ENCODE measurements around the gene CRTC1. TPM values are rescaled to one million over a fixed set of nuclear protein-coding genes. Genes with fewer than 3 reads are reported as not detected.

The CRTC1 gene
- total RNA-seq, 4 donors from 2014 or later, result 2.4 to 17.5 (median 6.7) TPM

DNA sequence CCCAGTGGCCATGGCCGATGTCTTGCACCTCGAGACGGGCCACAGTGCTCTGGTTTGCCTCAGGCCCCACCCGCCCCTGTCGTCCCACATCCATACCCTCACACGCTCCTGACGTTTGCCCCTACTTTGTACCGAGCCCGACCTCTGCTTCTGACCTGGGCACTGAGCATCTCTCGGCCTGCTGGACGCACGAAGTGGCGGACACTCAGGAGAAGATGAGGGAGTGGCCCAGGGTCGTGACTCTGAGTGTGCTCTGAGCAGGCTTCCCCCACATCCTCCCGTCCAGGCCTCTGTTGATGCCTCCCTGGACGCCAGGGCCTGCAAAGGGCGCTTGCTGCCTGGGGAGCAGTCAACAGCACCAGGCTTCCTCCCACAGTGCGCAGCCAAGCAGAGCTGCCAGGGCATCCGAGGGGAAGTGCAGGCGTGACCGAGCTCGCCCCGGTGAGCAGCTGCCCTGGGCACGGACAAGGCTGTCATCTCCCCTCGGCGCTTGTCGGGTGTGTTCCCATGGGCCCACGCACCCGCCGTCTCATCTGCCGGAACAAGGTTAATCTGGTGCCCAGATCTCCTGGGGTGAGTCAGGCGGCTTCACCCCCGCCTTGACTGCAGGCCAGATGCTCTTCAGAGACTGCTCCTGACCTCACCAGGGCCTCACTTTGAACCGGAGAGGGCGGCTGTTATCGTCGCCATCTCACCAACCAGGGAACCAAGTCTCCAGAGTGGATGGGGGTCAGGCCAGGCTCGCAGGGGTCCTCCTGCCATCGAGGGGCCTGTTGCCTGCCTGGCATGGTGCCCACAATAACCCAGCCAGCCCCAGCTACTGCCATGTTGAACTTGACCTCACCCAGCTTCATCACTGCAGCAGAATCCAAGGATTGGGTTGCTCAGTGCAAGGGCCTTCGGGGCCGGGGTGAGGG lies 80.5 kb downstream of the CRTC1 start:
- DNase-seq, result no peak
- TF ChIP-seq, protein P1, sequence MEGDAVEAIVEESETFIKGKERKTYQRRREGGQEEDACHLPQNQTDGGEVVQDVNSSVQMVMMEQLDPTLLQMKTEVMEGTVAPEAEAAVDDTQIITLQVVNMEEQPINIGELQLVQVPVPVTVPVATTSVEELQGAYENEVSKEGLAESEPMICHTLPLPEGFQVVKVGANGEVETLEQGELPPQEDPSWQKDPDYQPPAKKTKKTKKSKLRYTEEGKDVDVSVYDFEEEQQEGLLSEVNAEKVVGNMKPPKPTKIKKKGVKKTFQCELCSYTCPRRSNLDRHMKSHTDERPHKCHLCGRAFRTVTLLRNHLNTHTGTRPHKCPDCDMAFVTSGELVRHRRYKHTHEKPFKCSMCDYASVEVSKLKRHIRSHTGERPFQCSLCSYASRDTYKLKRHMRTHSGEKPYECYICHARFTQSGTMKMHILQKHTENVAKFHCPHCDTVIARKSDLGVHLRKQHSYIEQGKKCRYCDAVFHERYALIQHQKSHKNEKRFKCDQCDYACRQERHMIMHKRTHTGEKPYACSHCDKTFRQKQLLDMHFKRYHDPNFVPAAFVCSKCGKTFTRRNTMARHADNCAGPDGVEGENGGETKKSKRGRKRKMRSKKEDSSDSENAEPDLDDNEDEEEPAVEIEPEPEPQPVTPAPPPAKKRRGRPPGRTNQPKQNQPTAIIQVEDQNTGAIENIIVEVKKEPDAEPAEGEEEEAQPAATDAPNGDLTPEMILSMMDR (IDR thresholded peaks at IDR 0.05), result no peak
- TF ChIP-seq POLR2A (IDR thresholded peaks at IDR 0.05), result no peak
- no peak overlapping the region for H3K27ac ChIP-seq
- peaks cover 0 to 15% of the 10 kb centered on the region in 2 donors for H3K4me1 ChIP-seq
- H3K4me3 ChIP-seq, result no peak overlapping the region
- H3K27me3 ChIP-seq, result no peaks in the 10 kb centered on the region
- no peaks in the 10 kb centered on the region for H3K36me3 ChIP-seq
- intact Hi-C loops (cut with DNase I; ENCODE audit: low total_unique reads), result no loop called here
- no peaks in the 10 kb centered on the region for H3K9me3 ChIP-seq

DNA sequence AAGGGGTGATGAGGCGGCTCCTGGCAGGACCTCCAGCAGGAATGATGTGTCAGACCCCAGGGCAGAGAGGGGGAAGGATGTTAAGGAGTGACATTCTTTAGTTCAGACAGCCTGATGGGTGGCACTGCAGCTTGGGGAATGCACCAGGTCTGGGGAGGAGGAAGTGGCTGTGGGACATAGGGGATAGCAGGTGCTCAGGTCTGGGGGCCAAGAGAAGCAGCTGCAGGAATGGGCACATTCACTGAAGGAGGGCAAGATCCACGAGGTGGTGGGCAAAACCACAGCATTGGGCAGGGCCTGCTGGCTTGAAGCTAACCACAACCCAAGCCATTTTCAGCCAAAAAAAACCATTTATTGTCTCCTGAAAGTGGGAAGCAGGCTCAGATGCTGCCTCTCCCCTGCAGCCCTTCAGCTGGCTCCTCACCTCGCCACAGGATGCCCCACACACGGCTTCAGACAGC lies 81.1 kb downstream of the CRTC1 start:
- H3K9me3 ChIP-seq, result no peaks in the 10 kb centered on the region
- no peaks in the 10 kb centered on the region for H3K27me3 ChIP-seq
- TF ChIP-seq, protein P1 (IDR thresholded peaks at IDR 0.05), result no peak
- no peak for TF ChIP-seq POLR2A (IDR thresholded peaks at IDR 0.05)
- no peak for DNase-seq
- no peak overlapping the region for H3K4me3 ChIP-seq
- intact Hi-C loops (cut with DNase I; ENCODE audit: low total_unique reads), result no loop called here
- H3K36me3 ChIP-seq, result no peaks in the 10 kb centered on the region
- H3K4me1 ChIP-seq, result peaks cover 0 to 15% of the 10 kb centered on the region in 2 donors
- no peak overlapping the region for H3K27ac ChIP-seq

DNA sequence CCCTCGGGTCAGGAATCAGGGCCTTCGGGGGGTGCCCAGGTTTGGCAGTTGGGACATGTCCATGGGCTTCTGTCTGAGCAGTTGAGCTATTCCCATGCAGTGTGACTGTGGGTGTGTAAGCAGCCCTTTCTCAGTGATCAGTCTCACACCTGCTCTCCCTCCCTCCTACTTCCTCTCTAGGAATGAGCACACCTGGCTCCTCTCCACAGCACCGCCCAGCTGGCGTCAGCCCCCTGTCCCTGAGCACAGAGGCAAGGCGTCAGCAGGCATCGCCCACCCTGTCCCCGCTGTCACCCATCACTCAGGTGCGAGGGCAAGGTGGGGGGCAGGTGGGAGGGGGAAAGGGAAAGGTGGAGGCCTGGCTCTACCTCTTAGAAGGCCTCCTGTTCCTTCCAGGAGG lies 81.7 kb downstream of the CRTC1 start:
- Histone ChIP-seq H3K4me3 (no peak overlapping the region), H3K27ac (no peak overlapping the region), H3K36me3 (no peaks in the 10 kb centered on the region), H3K4me1 (peaks cover 0 to 15% of the 10 kb centered on the region in 2 donors), H3K9me3 (no peaks in the 10 kb centered on the region), H3K27me3 (no peaks in the 10 kb centered on the region)
- DNase-seq, result no peak
- TF ChIP-seq, protein P1 (IDR thresholded peaks at IDR 0.05), result no peak
- TF ChIP-seq POLR2A (IDR thresholded peaks at IDR 0.05), result no peak
- intact Hi-C loops (cut with DNase I; ENCODE audit: low total_unique reads), result no loop called here

DNA sequence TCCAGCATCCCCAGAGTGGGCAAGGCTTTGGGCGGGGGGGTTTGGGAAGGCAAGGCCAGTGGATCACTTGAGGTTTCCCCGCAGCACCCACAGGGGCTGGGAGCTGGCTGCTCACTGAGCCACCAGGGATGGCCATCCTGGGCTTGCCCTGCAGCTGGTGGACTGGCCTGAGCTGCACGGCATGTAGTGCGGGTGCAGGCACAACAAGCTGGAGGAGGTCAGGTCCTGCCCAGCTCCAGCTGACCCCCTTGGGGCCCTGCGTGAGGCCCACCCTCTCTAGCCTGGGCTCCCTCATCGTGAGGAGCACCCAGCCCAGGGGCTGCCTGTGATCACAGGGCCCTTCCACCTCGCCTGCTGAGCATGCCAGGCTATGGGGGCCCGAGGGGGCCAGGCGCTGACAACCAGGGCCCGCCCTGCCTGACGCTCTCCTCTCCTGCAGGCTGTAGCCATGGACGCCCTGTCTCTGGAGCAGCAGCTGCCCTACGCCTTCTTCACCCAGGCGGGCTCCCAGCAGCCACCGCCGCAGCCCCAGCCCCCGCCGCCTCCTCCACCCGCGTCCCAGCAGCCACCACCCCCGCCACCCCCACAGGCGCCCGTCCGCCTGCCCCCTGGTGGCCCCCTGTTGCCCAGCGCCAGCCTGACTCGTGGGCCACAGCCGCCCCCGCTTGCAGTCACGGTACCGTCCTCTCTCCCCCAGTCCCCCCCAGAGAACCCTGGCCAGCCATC lies 84.7 kb downstream of the CRTC1 start:
- TF ChIP-seq, protein P1 (IDR thresholded peaks at IDR 0.05), result no peak
- TF ChIP-seq POLR2A (IDR thresholded peaks at IDR 0.05), result no peak
- H3K9me3 ChIP-seq, result no peaks in the 10 kb centered on the region
- H3K4me3 ChIP-seq, result no peak overlapping the region
- DNase-seq, result no peak
- intact Hi-C loops (cut with DNase I; ENCODE audit: low total_unique reads), result no loop called here
- H3K27ac ChIP-seq, result no peak overlapping the region
- no peaks in the 10 kb centered on the region for H3K36me3 ChIP-seq
- H3K27me3 ChIP-seq, result no peaks in the 10 kb centered on the region
- H3K4me1 ChIP-seq, result no peaks in the 10 kb centered on the region

All from uterus (tissue), 4 donors.